GM19452 (cell line): ENCODE results near the gene ALG10B.
A peak's percentile ranks its signal among the peaks of the same experiment; 100 is the strongest.
"Not testable (repeated sequence)": the region's sequence is repeated elsewhere in the genome, so short reads cannot be mapped to it uniquely, and the experiment has no call there.

ENCODE experiments used
- ATAC-seq: cut with Tn5 transposase; IDR thresholded peaks from one replicate; pipeline ENCODE4 v1.9.1; 2021; ENCODE audit not compliant: unreplicated experiment

The ALG10B gene

GRCh38 chr12:38316391-38317129 lies at the start of gene ALG10B:
ALG10B (plus strand) TSS chr12:38316774; CDS start chr12:38316894, 120 bp downstream.
- peak; percentile 100 for ATAC-seq

GRCh38 chr12:38268612-38269011 lies 48.0 kb upstream of the ALG10B start:
- no peak for ATAC-seq

- no peak for ATAC-seq
Observed at GRCh38 chr12:38269897-38270296, 46.7 kb upstream of the ALG10B start.

- ATAC-seq = no peak
Observed at GRCh38 chr12:38279756-38280155, 36.8 kb upstream of the ALG10B start.

- ATAC-seq = no peak
Observed at GRCh38 chr12:38282886-38283285, 33.7 kb upstream of the ALG10B start.

GRCh38 chr12:38289396-38289795 lies 27.2 kb upstream of the ALG10B start:
- ATAC-seq = no peak

- ATAC-seq = no peak
Observed at GRCh38 chr12:38291160-38291559, 25.4 kb upstream of the ALG10B start.

- not testable (repeated sequence) for ATAC-seq
Observed at GRCh38 chr12:38302972-38303371, 13.6 kb upstream of the ALG10B start.

- ATAC-seq = not testable (repeated sequence)
Observed at GRCh38 chr12:38321966-38322365, 5.4 kb downstream of the ALG10B start.

- no peak for ATAC-seq
Observed at GRCh38 chr12:38324912-38325311, 8.3 kb downstream of the ALG10B start.

- no peak for ATAC-seq
Observed at GRCh38 chr12:38327356-38327755, 10.8 kb downstream of the ALG10B start.

- peak; percentile 56 for ATAC-seq
Observed at GRCh38 chr12:38328306-38328895, 11.8 kb downstream of the ALG10B start.

- ATAC-seq = not testable (repeated sequence)
Observed at GRCh38 chr12:38330414-38330813, 13.8 kb downstream of the ALG10B start.

- ATAC-seq = no peak
Observed at GRCh38 chr12:38332814-38333213, 16.2 kb downstream of the ALG10B start.

- no peak for ATAC-seq
Observed at GRCh38 chr12:38342444-38342843, 25.9 kb downstream of the ALG10B start.

- not testable (repeated sequence) for ATAC-seq
Observed at GRCh38 chr12:38343256-38343655, 26.7 kb downstream of the ALG10B start.

- not testable (repeated sequence) for ATAC-seq
Observed at GRCh38 chr12:38343916-38344315, 27.3 kb downstream of the ALG10B start.

- peak; percentile 99 for ATAC-seq
Observed at GRCh38 chr12:38350342-38351174, 34.0 kb downstream of the ALG10B start.

- ATAC-seq = peak; percentile 4
Observed at GRCh38 chr12:38351175-38351508, 34.6 kb downstream of the ALG10B start.

- no peak for ATAC-seq
Observed at GRCh38 chr12:38367506-38367905, 50.9 kb downstream of the ALG10B start.

GRCh38 chr12:38370311-38370710 lies 53.7 kb downstream of the ALG10B start:
- ATAC-seq = no peak

GRCh38 chr12:38373784-38374183 lies 57.2 kb downstream of the ALG10B start:
- ATAC-seq = no peak
